WI38 (cell line): Measurements from ENCODE around the gene FEZF1.
"Not testable (repeated sequence)": the region's sequence is repeated elsewhere in the genome, so short reads cannot be mapped to it uniquely, and the experiment has no call there.

Experiments used
- H3K4me3 ChIP-seq: 2 replicates; pipeline ENCODE4 v1.5.1; 2011; ENCODE audit warnings: low read depth, mild to moderate bottlenecking, control low read depth, low read length
- CTCF ChIP-seq: IDR thresholded peaks from 2 replicates; pipeline ENCODE4 v1.5.1; 2012; ENCODE audit warnings: low read depth, mild to moderate bottlenecking, control low read depth, low read length

Gene FEZF1

GRCh38 chr7:122291189-122291588 is 13.4 kb downstream of the FEZF1 start:
- TF ChIP-seq CTCF: no peak
- H3K4me3 ChIP-seq: no peak overlapping the region

- no peak for TF ChIP-seq CTCF
- H3K4me3 ChIP-seq: no peak overlapping the region
Measured at GRCh38 chr7:122290476-122290875, 14.1 kb downstream of the FEZF1 start.

GRCh38 chr7:122289426-122289825 is 15.1 kb downstream of the FEZF1 start:
- H3K4me3 ChIP-seq: no peak overlapping the region
- no peak for TF ChIP-seq CTCF

- not testable (repeated sequence) for H3K4me3 ChIP-seq
Measured at GRCh38 chr7:122284608-122285007, 19.9 kb downstream of the FEZF1 start.

- no peak for TF ChIP-seq CTCF
- H3K4me3 ChIP-seq: no peak overlapping the region
Measured at GRCh38 chr7:122273117-122273516, 31.4 kb downstream of the FEZF1 start.

GRCh38 chr7:122269241-122269640 is 35.3 kb downstream of the FEZF1 start:
- no peak for TF ChIP-seq CTCF
- H3K4me3 ChIP-seq: no peak overlapping the region

- H3K4me3 ChIP-seq: no peak overlapping the region
- no peak for TF ChIP-seq CTCF
Measured at GRCh38 chr7:122268101-122268500, 36.4 kb downstream of the FEZF1 start.

GRCh38 chr7:122262246-122262645 is 42.3 kb downstream of the FEZF1 start:
- no peak overlapping the region for H3K4me3 ChIP-seq
- no peak for TF ChIP-seq CTCF
